A549 (cell line): ENCODE results near the gene GNAO1. TPM values are rescaled to one million over a fixed set of nuclear protein-coding genes. Genes with fewer than 3 reads are reported as not detected.

ENCODE experiments used
- ATAC-seq, 2 experiments: fragments of 200-7000 bp in 1 of 2; fragments of >200 bp in 1 of 2; cut with Nextera tagmentation in 1 of 2; cut with Tn5 transposase in 1 of 2; 3 replicates each; pipeline versions ENCODE4 v1.8.0 to v1.9.1; 2018 to 2020; ENCODE audit warnings: mild to moderate bottlenecking in 1 of 2, moderate library complexity in 1 of 2
- CTCF ChIA-PET: fragments of 300-600 bp; sonication (Branson Sonifier 250); formaldehyde crosslinking; extraction: SDS; loops from one replicate; lab custom pipeline; 2021; ENCODE audit warnings: antibody characterized with exemption, inconsistent platforms; lab: Yijun Ruan, JAX
- POLR2A ChIA-PET: fragments of 350-600 bp; formaldehyde crosslinking; extraction: SDS; loops from one replicate; lab custom pipeline; 2021; ENCODE audit warnings: antibody characterized with exemption, inconsistent platforms; lab: Yijun Ruan, JAX
- DNase-seq, 2 experiments: peaks; one replicate each; pipeline versions ENCODE4 v3.0.0 to v3.0.0-alpha.2; 2011 to 2016; ENCODE audit warnings: low read depth in 1 of 2, low spot score in 1 of 2
- FAIRE-seq: peaks from 2 replicates; lab custom pipeline; 2011; peaks lifted over from hg19 to GRCh38; lab: Jason Lieb, UNC
- H3K27ac ChIP-seq, 2 experiments: fragments of >200 bp; sonication (Bioruptor Twin); formaldehyde crosslinking; 3 replicates each; pipeline ENCODE4 v1.5.1; 2016 to 2017
- H3K4me1 ChIP-seq: fragments of >200 bp; sonication (Bioruptor Twin); formaldehyde crosslinking; 3 replicates; pipeline ENCODE4 v1.6.1; 2016
- H3K4me2 ChIP-seq: fragments of >200 bp; sonication (Bioruptor Twin); formaldehyde crosslinking; 3 replicates; pipeline ENCODE4 v1.6.1; 2016
- H3K4me3 ChIP-seq: fragments of >200 bp; sonication (Bioruptor Twin); formaldehyde crosslinking; 3 replicates; pipeline ENCODE4 v1.5.1; 2016
- H3K9me3 ChIP-seq: fragments of >200 bp; sonication (Bioruptor Twin); formaldehyde crosslinking; 3 replicates; pipeline ENCODE4 v1.6.1; 2016
- ATOH8 ChIP-seq: fragments of 250-450 bp; sonication (Bioruptor Pico); IDR thresholded peaks from 2 replicates; pipeline ENCODE4 v1.5.0; 2020; ENCODE audit warnings: low read depth, mild to moderate bottlenecking, moderate library complexity
- BHLHE40 ChIP-seq: IDR thresholded peaks from 2 replicates; pipeline ENCODE4 v1.6.1; 2012; ENCODE audit warnings: low read depth, low read length, inconsistent platforms
- CBX2 ChIP-seq: fragments of 200-600 bp; sonication (generic); IDR thresholded peaks from 2 replicates; pipeline ENCODE4 v1.6.1; 2016; ENCODE audit warnings: low read depth, mild to moderate bottlenecking, borderline replicate concordance
- CEBPB ChIP-seq, 2 experiments: fragments of >200 bp in 1 of 2; sonication (Bioruptor Twin) in 1 of 2; formaldehyde crosslinking in 1 of 2; IDR thresholded peaks; 2 replicates each; pipeline ENCODE4 v1.6.1; 2012 to 2016
- CHD4 ChIP-seq: fragments of 200-600 bp; sonication (generic); IDR thresholded peaks from 2 replicates; pipeline ENCODE4 v1.6.1; 2016; ENCODE audit warnings: antibody characterized with exemption, mild to moderate bottlenecking, borderline replicate concordance
- CTCF ChIP-seq: fragments of >200 bp; sonication (Bioruptor Twin); formaldehyde crosslinking; IDR thresholded peaks from 3 replicates; pipeline ENCODE4 v1.5.1; 2016
- E2F6 ChIP-seq: IDR thresholded peaks from 2 replicates; pipeline ENCODE4 v1.6.1; 2012; ENCODE audit warnings: low read depth, borderline replicate concordance
- EHMT2 ChIP-seq: fragments of 200-600 bp; sonication (generic); IDR thresholded peaks from 2 replicates; pipeline ENCODE4 v1.6.1; 2016; ENCODE audit warnings: antibody characterized with exemption, low read depth, mild to moderate bottlenecking, moderate library complexity
- EP300 ChIP-seq, 2 experiments: fragments of >200 bp; sonication (Bioruptor Twin); formaldehyde crosslinking; IDR thresholded peaks; 2 replicates in 1 of 2; 3 replicates in 1 of 2; pipeline ENCODE4 v1.6.1; 2016 to 2017
- ESRRA ChIP-seq: fragments of 150-350 bp; IDR thresholded peaks from 2 replicates; pipeline ENCODE4 v1.6.1; 2014; ENCODE audit warnings: mild to moderate bottlenecking, low read length, borderline replicate concordance
- GATA3 ChIP-seq: IDR thresholded peaks from 2 replicates; pipeline ENCODE4 v1.6.1; 2012; ENCODE audit warnings: borderline replicate concordance
- HOXB13 ChIP-seq: fragments of 250-450 bp; sonication (Bioruptor Pico); IDR thresholded peaks from 2 replicates; pipeline ENCODE4 v1.5.0; 2020; ENCODE audit warnings: low read depth, mild to moderate bottlenecking, moderate library complexity
- JUN ChIP-seq, 2 experiments: fragments of >200 bp; sonication (Bioruptor Twin); formaldehyde crosslinking; IDR thresholded peaks; 2 replicates in 1 of 2; 3 replicates in 1 of 2; pipeline ENCODE4 v1.6.1; 2016 to 2017
- MAFK ChIP-seq: fragments of 450-650 bp; IDR thresholded peaks from 2 replicates; pipeline ENCODE4 v1.6.1; 2014; ENCODE audit not compliant: partially characterized antibody
- MYC ChIP-seq: IDR thresholded peaks from 2 replicates; pipeline ENCODE4 v1.6.1; 2012; ENCODE audit warnings: mild to moderate bottlenecking, inconsistent platforms, low read length, improper control_type of control experiment, borderline replicate concordance
- NFE2L2 ChIP-seq: fragments of 150-350 bp; conservative IDR thresholded peaks from 2 replicates; pipeline ENCODE4 v1.6.1; 2014; ENCODE audit warnings: low read length
- NR3C1 ChIP-seq: fragments of >200 bp; sonication (Bioruptor Twin); formaldehyde crosslinking; IDR thresholded peaks from 3 replicates; pipeline ENCODE4 v1.6.1; 2017
- PBX3 ChIP-seq: IDR thresholded peaks from 2 replicates; pipeline ENCODE4 v1.6.1; 2012
- PHF8 ChIP-seq: fragments of 200-600 bp; sonication (generic); IDR thresholded peaks from 2 replicates; pipeline ENCODE4 v1.6.1; 2016; ENCODE audit warnings: low read depth, mild to moderate bottlenecking, antibody characterized with exemption, moderate library complexity, borderline replicate concordance
- POLR2A ChIP-seq: IDR thresholded peaks from 2 replicates; pipeline ENCODE4 v1.6.1; 2012; ENCODE audit warnings: mild to moderate bottlenecking, low read length
- RAD21 ChIP-seq, 2 experiments: fragments of >200 bp in 1 of 2; sonication (Bioruptor Twin) in 1 of 2; formaldehyde crosslinking in 1 of 2; IDR thresholded peaks in 1 of 2; conservative IDR thresholded peaks in 1 of 2; 2 replicates in 1 of 2; 3 replicates in 1 of 2; pipeline ENCODE4 v1.6.1; 2012 to 2018; ENCODE audit warnings: inconsistent platforms in 1 of 2
- RARB ChIP-seq: fragments of 250-450 bp; sonication (Bioruptor Pico); IDR thresholded peaks from 2 replicates; pipeline ENCODE4 v1.8.0; 2021; ENCODE audit warnings: mild to moderate bottlenecking, moderate library complexity
- RCOR1 ChIP-seq: fragments of 150-350 bp; IDR thresholded peaks from 2 replicates; pipeline ENCODE4 v1.6.1; 2014; ENCODE audit warnings: antibody characterized with exemption, low read length, low read depth
- RFX5 ChIP-seq: fragments of 450-650 bp; IDR thresholded peaks from 2 replicates; pipeline ENCODE4 v1.7.1; 2014; ENCODE audit warnings: antibody characterized with exemption, mild to moderate bottlenecking, moderate library complexity
- RNF2 ChIP-seq: fragments of 200-600 bp; sonication (generic); IDR thresholded peaks from 2 replicates; pipeline ENCODE4 v1.6.1; 2016; ENCODE audit warnings: low read depth, mild to moderate bottlenecking, antibody characterized with exemption, moderate library complexity, borderline replicate concordance
- SMC3 ChIP-seq: fragments of >200 bp; sonication (Bioruptor Twin); formaldehyde crosslinking; IDR thresholded peaks from 3 replicates; pipeline ENCODE4 v1.6.1; 2018; ENCODE audit warnings: inconsistent platforms
- TP53 ChIP-seq: fragments of 250-450 bp; sonication (Bioruptor Pico); IDR thresholded peaks from 2 replicates; pipeline ENCODE4 v1.5.0; 2021; ENCODE audit warnings: mild to moderate bottlenecking, moderate library complexity
- ZFP36 ChIP-seq: fragments of 450-650 bp; IDR thresholded peaks from 2 replicates; pipeline ENCODE4 v1.6.1; 2014; ENCODE audit warnings: borderline replicate concordance; ENCODE audit not compliant: partially characterized antibody
- WGBS: methylation state at CpG from one replicate; pipeline ENCODE4 v1.1.6; 2017; ENCODE audit errors: missing lambda C conversion rate; 5-methylcytosine and 5-hydroxymethylcytosine counted together
- polyA plus RNA-seq, 4 experiments: library from polyadenylated mRNA; depleted of rRNA in 3 of 4; stranded (reverse); fragments of >200 nt; fragmentation: RNase III in 1 of 4; extraction: RNeasy Plus Mini Kit Qiagen cat#74134 plus additional on column Dnase treatment in 1 of 4; gene quantifications; 2 replicates in 3 of 4; 3 replicates in 1 of 4; pipeline ENCODE4 v1.2.3, GENCODE V29; 2011 to 2017
- TF ChIP-seq, protein P1 (sequence below): IDR thresholded peaks from 2 replicates; pipeline ENCODE4 v1.6.1; 2012

Gene GNAO1
- polyA plus RNA-seq, 2 of the 4 experiments (the other 2 are of a cell fraction): 0.22 to 0.23 TPM

GRCh38 chr16:56355786-56356275, 164.5 kb downstream of the GNAO1 start:
- H3K9me3 ChIP-seq: no peaks in the 10 kb centered on the region
- TF ChIP-seq JUN (IDR thresholded peaks at IDR 0.05): no peak
- TF ChIP-seq NFE2L2: no peak
- TF ChIP-seq TP53 (CRISPR knock-in tag): no peak
- no peak for TF ChIP-seq CBX2
- TF ChIP-seq PHF8: no peak
- no peak for TF ChIP-seq CHD4
- TF ChIP-seq MAFK: no peak
- TF ChIP-seq, protein P1, sequence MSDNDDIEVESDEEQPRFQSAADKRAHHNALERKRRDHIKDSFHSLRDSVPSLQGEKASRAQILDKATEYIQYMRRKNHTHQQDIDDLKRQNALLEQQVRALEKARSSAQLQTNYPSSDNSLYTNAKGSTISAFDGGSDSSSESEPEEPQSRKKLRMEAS: no peak
- TF ChIP-seq EP300 (IDR thresholded peaks at IDR 0.05): no peak
- TF ChIP-seq E2F6: no peak
- TF ChIP-seq GATA3: no peak
- no peak for TF ChIP-seq NR3C1
- no peak for TF ChIP-seq RCOR1
- TF ChIP-seq, all 56 proteins: peak for 0
- Histone ChIP-seq H3K27ac (peak overlapping the region; percentile 70 to 81), H3K4me3 (no peak overlapping the region), H3K4me1 (peaks cover 12% of the 10 kb centered on the region), H3K4me2 (peak overlapping the region; percentile 89)
- CTCF ChIA-PET: interaction anchor here (0.6 to 5.7 kb wide), 40 partner anchors 9 to 891 kb away, joined by 3 to 87 read pairs (median 4); no protein-coding TSS in a partner anchor
- POLR2A ChIA-PET: interaction anchor here (0.6 to 1.0 kb wide), 3 partner anchors 11 to 48 kb away, joined by 3 to 9 read pairs (median 5); no protein-coding TSS in a partner anchor
- ATAC-seq: no peak
- DNase-seq: no peak
- 78% methylated on average over 14 of the region's 14 CpGs for WGBS
- no peak for FAIRE-seq

DNA sequence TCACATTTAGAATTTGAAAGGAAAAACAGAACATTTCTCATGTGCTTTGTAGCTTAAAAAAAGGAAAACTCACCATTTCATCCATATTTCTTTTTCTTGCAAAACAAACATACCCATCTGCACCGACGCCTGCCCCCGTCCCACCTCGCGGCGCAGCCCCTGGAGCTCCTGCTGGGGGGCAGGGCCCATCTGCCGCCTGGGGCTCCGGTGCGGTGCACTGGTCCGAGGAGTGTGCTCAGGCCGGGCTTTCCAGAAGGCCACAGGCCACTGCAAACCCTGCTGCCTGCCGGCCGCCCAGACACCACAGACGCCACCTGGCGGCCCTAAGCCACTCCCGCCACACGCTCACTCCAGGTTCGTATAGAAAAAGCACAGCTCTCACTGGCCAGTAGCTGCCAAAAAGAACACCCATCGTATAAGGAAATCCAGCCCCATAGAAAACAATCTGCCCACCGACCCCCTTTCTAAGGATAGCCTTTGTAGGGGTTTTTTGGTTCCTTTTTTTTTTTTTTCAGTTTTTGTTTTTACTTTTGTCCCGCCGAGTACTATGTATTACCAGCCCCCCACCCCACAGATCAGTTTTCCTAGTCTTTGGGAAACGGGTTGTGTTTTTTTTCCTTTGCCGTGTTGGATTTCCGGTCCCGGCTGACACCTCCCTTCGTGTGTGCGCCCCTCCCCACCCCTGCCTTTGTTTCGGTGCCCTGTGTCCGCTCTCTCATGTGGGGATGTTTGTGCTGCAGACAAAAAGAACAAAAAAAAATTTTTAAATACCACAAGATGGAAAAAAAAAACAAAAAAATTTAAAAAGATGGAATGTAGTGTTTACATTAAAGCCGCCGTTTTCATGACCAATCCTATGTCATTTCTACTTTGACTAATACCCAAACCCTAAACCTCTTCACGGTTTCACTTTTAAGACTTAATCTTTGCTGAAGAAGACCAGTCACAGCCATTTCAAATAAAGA, 165.3 kb downstream of the GNAO1 start:
- FAIRE-seq: no peak
- ChIA-PET CTCF (interaction anchor here (0.6 to 5.7 kb wide), 46 partner anchors 8 to 892 kb away, joined by 3 to 87 read pairs (median 4); no protein-coding TSS in a partner anchor), POLR2A (interaction anchor here (0.6 to 1.0 kb wide), 3 partner anchors 12 to 48 kb away, joined by 3 to 9 read pairs (median 5); no protein-coding TSS in a partner anchor)
- ATAC-seq: peak; percentile 93 to 97
- Histone ChIP-seq H3K9me3 (no peaks in the 10 kb centered on the region), H3K4me3 (peak overlapping the region; percentile 38), H3K4me1 (peaks cover 12% of the 10 kb centered on the region), H3K4me2 (peak overlapping the region; percentile 89), H3K27ac (peak overlapping the region; percentile 70 to 81)
- peak; percentile 85 to 91 for DNase-seq
- TF ChIP-seq CEBPB (IDR thresholded peaks at IDR 0.05) (no peak), RARB (no peak), ZFP36 (peak; percentile 53), TP53 (CRISPR knock-in tag) (no peak), EHMT2 (no peak), HOXB13 (CRISPR knock-in tag) (no peak), POLR2A (no peak), BHLHE40 (no peak), RFX5 (0 out of 2 replicates have a peak, but pooled peaks have one; percentile 25), PBX3 (0 out of 2 replicates have a peak, but pooled peaks have one; percentile 26), ESRRA (no peak), SMC3 (peak; percentile 87), CTCF (peak; percentile 80), RNF2 (no peak), RAD21 (conservative IDR thresholded peaks at IDR 0.05 in 1 of 2, IDR thresholded peaks at IDR 0.05 in 1 of 2) (peak; percentile 65 to 71), EP300 (IDR thresholded peaks at IDR 0.05) (no peak), MYC (no peak), JUN (IDR thresholded peaks at IDR 0.05) (peak in 1 of 2 experiments; percentile 29; a peak in 1 of 5 replicates), ATOH8 (CRISPR knock-in tag) (no peak)
- TF ChIP-seq, protein P1: peak; percentile 80
- WGBS: 12% methylated on average over 26 of the region's 33 CpGs
